ENCODE measurements around the gene PANK3. TPM values are rescaled to one million over a fixed set of nuclear protein-coding genes. Genes with fewer than 3 reads are reported as not detected.
"Not testable (repeated sequence)": the region's sequence is repeated elsewhere in the genome, so short reads cannot be mapped to it uniquely, and the experiment has no call there.

PANK3 gene
- total RNA-seq, 4 donors from 2014 or later, result 24.9 to 40.1 (median 35.4) TPM

- Histone ChIP-seq H3K4me3 (no peak overlapping the region), H3K27me3 (peaks cover 0 to 12% (median 1%) of the 10 kb centered on the region in 4 donors), H3K4me1 (no peaks in the 10 kb centered on the region), H3K36me3 (no peaks in the 10 kb centered on the region), H3K27ac (no peak overlapping the region), H3K9me3 (no peaks in the 10 kb centered on the region)
- TF ChIP-seq CTCF (IDR thresholded peaks at IDR 0.05) (no peak), POLR2A (IDR thresholded peaks at IDR 0.05) (no peak)
- 92 to 94% methylated on average over 3 of the region's 3 CpGs for WGBS, 2 donors
- no peak for DNase-seq
- intact Hi-C loops (cut with DNase I), result no loop called here
Observed at GRCh38 chr5:168590666-168591065, 11.5 kb upstream of the PANK3 start.

DNA sequence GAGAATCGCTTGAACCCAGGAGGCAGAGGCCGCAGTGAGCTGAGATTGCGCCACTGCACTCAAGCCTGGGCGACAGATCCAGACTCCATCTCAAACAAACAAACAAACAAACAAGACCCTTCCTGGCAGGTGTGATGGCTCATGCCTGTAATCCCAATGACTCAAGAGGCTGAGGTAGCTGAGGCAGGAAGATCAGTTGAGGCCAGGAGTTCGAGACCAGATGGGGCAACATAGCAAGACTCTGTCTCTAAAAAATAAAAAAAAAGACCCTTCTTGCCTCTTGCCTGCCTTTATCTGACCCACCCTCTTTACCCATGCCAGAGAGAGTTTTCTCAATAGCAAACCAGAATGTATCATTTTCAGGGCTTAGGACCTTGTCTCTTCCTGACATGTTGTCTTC is 8.8 kb upstream of the PANK3 start:
- no peaks in the 10 kb centered on the region for H3K36me3 ChIP-seq
- WGBS, 2 donors, result 92 to 96% methylated on average over 5 of the region's 5 CpGs
- no peak overlapping the region for H3K4me3 ChIP-seq
- TF ChIP-seq CTCF (IDR thresholded peaks at IDR 0.05) (no peak), POLR2A (IDR thresholded peaks at IDR 0.05) (no peak)
- no peaks in the 10 kb centered on the region for H3K9me3 ChIP-seq
- intact Hi-C loops (cut with DNase I), result no loop called here
- H3K27ac ChIP-seq, result no peak overlapping the region
- H3K4me1 ChIP-seq, result no peaks in the 10 kb centered on the region
- H3K27me3 ChIP-seq, result peaks cover 0 to 12% (median 1%) of the 10 kb centered on the region in 4 donors
- DNase-seq, result no peak

DNA sequence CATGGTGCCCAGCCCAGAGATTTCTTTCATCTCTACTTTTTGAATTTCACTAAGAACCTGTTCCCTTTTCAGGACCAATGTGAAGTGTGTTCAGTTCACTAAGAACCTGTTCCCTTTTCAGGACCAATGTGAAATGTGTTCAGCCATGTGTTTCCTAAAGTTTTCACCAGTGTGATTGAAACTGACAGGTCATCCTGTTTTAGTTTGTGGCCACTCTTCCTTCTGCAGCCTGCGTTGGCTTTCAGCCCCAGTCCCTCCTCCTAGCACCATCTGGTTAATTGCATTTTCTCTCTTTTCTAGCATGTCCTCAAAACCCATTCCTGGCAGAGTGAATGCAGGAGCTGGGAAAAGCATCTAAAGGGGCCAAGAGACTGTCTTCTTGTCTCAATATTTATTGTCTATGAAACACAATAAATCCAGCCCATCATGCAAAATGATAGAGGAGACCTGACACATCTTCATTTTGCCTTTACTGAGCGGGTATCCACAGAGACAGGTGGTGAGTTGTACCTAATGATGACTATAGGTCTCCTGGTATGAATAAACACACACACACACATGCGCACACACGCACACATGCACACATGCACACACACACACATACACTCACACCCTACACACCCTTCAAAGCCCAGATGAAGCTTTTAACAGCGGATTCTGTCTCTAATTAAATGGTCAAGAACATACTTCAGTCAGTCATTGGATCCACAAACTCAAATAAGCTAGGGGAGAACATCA is 6.1 kb upstream of the PANK3 start:
- WGBS, 2 donors, result 59 to 60% methylated on average over 5 of the region's 5 CpGs

DNA sequence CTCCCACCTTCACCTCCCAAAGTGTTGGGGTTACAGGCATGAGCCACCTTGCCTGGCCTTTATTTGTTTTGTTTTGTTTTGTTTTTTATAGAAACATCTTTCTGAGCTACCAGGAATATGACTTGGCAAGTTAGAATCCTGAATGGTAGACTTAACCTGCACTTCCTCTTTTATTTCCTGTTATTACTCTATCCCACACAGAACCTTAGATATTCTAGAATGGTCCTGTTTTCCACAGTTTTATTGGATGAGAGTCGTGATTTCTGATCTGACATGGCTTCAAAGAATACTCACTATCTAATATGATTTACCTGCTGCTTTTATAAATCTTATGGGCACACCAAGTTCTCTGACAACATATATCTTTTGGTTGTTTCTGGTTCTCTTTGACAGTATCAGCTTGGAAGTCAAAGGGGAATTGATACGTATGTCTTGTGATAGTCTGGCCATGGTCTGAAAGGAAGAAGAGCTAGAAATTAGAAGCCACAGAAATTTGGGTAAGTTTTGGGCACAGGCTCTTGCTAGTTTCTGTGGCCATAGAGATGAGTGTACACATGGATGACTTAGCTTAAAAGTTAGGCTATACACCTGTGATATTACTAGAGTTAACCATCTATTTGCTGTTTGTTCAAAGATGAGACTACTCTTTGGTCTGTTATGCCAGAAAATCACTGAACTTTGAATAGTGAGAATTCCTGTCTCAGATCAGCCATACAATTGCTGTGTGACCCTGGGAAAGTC is 4.7 kb upstream of the PANK3 start:
- no peak for DNase-seq
- Histone ChIP-seq H3K27me3 (peaks cover 0 to 12% (median 1%) of the 10 kb centered on the region in 4 donors), H3K27ac (no peak overlapping the region), H3K36me3 (no peaks in the 10 kb centered on the region), H3K4me3 (no peak overlapping the region), H3K4me1 (peaks cover 0 to 7% (median 4%) of the 10 kb centered on the region in 3 donors), H3K9me3 (no peaks in the 10 kb centered on the region)
- intact Hi-C loops (cut with DNase I), result no loop called here
- TF ChIP-seq CTCF (IDR thresholded peaks at IDR 0.05), result no peak
- TF ChIP-seq POLR2A (IDR thresholded peaks at IDR 0.05), result no peak
- WGBS, 2 donors, result 49 to 63% methylated on average over 2 of the region's 2 CpGs

More for the DNA sequence above, 6.1 kb upstream of the PANK3 start:
- H3K9me3 ChIP-seq, result no peaks in the 10 kb centered on the region
- H3K4me3 ChIP-seq, result no peak overlapping the region
- TF ChIP-seq CTCF (IDR thresholded peaks at IDR 0.05), result no peak
- peaks cover 0 to 12% (median 1%) of the 10 kb centered on the region in 4 donors for H3K27me3 ChIP-seq
- DNase-seq, result no peak
- intact Hi-C loops (cut with DNase I), result no loop called here
- no peak overlapping the region for H3K27ac ChIP-seq
- no peaks in the 10 kb centered on the region for H3K36me3 ChIP-seq
- peaks cover 0 to 2% (median 1%) of the 10 kb centered on the region in 3 donors for H3K4me1 ChIP-seq

DNA sequence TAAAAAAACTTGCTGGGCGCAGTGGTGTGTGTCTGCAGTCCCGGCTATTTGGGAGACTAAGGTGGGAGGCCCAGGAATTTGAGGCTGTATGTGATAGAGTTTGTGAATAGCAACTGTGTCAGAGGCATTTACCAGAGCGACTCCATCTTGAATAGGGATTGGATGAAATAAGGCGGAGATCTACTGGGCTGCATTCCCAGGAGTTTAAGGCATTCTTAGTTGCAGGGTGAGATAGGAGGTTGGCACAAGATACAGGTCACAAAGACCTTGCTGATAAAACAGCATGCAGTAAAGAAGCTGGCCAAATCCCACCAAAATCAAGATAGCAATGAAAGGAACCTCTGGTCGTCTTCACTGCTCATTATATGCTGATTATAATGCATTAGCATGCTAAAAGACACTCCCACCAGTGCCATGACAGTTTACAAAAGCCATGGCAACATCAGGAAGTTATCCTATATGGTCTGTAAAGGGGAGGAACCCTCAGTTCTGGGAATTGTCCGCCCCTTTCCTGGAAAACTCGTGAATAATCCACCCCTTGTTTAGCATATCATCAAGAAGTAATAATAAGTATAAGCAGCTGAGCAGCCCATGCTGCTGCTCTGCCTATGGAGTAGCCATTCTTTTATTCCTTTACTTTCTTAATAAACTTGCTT is 1.8 kb upstream of the PANK3 start:
- H3K4me3 ChIP-seq; H3K27me3 ChIP-seq; DNase-seq; H3K27ac ChIP-seq; H3K36me3 ChIP-seq; intact Hi-C loops (cut with DNase I); H3K9me3 ChIP-seq: not testable (repeated sequence)
- peaks cover 6 to 33% (median 14%) of the 10 kb centered on the region in 3 donors for H3K4me1 ChIP-seq
- 88 to 90% methylated on average over 7 of the region's 7 CpGs for WGBS, 2 donors

Measured in esophagus squamous epithelium (tissue), 5 donors.